Testis (tissue), 3 donors: ENCODE measurements around the gene CHERP. TPM values are rescaled to one million over a fixed set of nuclear protein-coding genes. Genes with fewer than 3 reads are reported as not detected.

ENCODE experiments used
- DNase-seq: peaks from one replicate; pipeline ENCODE4 v3.0.0-alpha.2; 2019
- H3K27ac ChIP-seq, 2 donors: fragments of 200-600 bp; sonication (generic); one replicate each; pipeline ENCODE4 v1.5.1; 2019
- H3K27me3 ChIP-seq: fragments of 200-600 bp; sonication (generic); one replicate; pipeline ENCODE4 v1.5.1; 2019
- H3K36me3 ChIP-seq: fragments of 200-600 bp; sonication (generic); one replicate; pipeline ENCODE4 v1.5.1; 2017; ENCODE audit warnings: low read depth; ENCODE audit errors: missing control alignments
- H3K4me1 ChIP-seq: fragments of 200-600 bp; sonication (generic); one replicate; pipeline ENCODE4 v1.5.1; 2019
- H3K4me3 ChIP-seq, 2 donors: fragments of 200-600 bp; sonication (generic); one replicate each; pipeline ENCODE4 v1.5.1; 2017 to 2019
- H3K9me3 ChIP-seq: fragments of 200-600 bp; sonication (generic); one replicate; pipeline ENCODE4 v1.5.1; 2017
- CTCF ChIP-seq, 3 experiments: fragments of 450-650 bp in 2 of 3; fragments of 200-600 bp in 1 of 3; sonication (generic) in 1 of 3; IDR thresholded peaks; one replicate each; pipeline ENCODE4 v1.5.1; 2016 to 2019; ENCODE audit warnings: antibody characterized with exemption in 3 of 3, mild to moderate bottlenecking in 2 of 3, moderate library complexity in 1 of 3
- POLR2A ChIP-seq: fragments of 450-650 bp; IDR thresholded peaks from one replicate; pipeline ENCODE4 v1.6.1; 2017; ENCODE audit warnings: antibody characterized with exemption, mild to moderate bottlenecking, moderate library complexity
- WGBS, 2 donors: methylation state at CpG; one replicate each; pipeline ENCODE4 v1.1.5; 2018; 5-methylcytosine and 5-hydroxymethylcytosine counted together
- intact Hi-C: fragments of 100-400 bp; cut with DNase I; formaldehyde crosslinking; loops from one replicate; pipeline ENCODE4 v1.15.1; 2023; ENCODE audit warnings: low total_unique reads
- polyA plus RNA-seq: library from polyadenylated mRNA; stranded (reverse); fragments of 350-450 nt; fragmentation: Illumina TruSeq; extraction: RNeasy Lipid Tissue Mini Kit (QIAGEN cat#74804); gene quantifications from one replicate; pipeline ENCODE4 v1.2.3, GENCODE V29; 2014; ENCODE audit warnings: low read depth, low replicate concordance; ENCODE audit not compliant: insufficient read depth
- small RNA-seq, 2 donors: library from RNA; depleted of rRNA; stranded (forward); fragments of <200 nt; gene quantifications; one replicate each; pipeline ENCODE3, GENCODE V24; 2016
- total RNA-seq, 2 donors: library from RNA; depleted of rRNA; stranded (reverse); fragments of >200 nt; gene quantifications; one replicate each; pipeline ENCODE4 v1.2.3, GENCODE V29; 2016

The CHERP gene
- total and polyA plus RNA-seq, 3 donors from 2014 or later = 46.5 to 51.3 (median 49.3) TPM

GRCh38 chr19:16470911-16471811 is 71.1 kb downstream of the CHERP start:
- intact Hi-C loops = no loop called here
- Histone ChIP-seq H3K27ac (peak overlapping the region in 1 of 2 donors; percentile 87), H3K4me3 (peak overlapping the region; percentile 81 to 97), H3K4me1 (peaks cover 25% of the 10 kb centered on the region), H3K27me3 (no peaks in the 10 kb centered on the region), H3K9me3 (no peaks in the 10 kb centered on the region), H3K36me3 (no peaks in the 10 kb centered on the region)
- no peak for TF ChIP-seq POLR2A
- no peak for TF ChIP-seq CTCF (IDR thresholded peaks at IDR 0.05)
- no peak for DNase-seq
- 1 to 2% methylated on average over 14 to 34 of the region's 67 CpGs for WGBS, 2 donors

GRCh38 chr19:16470541-16470910 is 71.7 kb downstream of the CHERP start:
- no peak for DNase-seq
- Histone ChIP-seq H3K4me1 (peaks cover 25% of the 10 kb centered on the region), H3K4me3 (peak overlapping the region in 1 of 2 donors; percentile 81), H3K27ac (no peak overlapping the region), H3K27me3 (no peaks in the 10 kb centered on the region), H3K36me3 (no peaks in the 10 kb centered on the region), H3K9me3 (no peaks in the 10 kb centered on the region)
- TF ChIP-seq POLR2A (no peak), CTCF (IDR thresholded peaks at IDR 0.05) (no peak)
- 16 to 22% methylated on average over 7 of the region's 7 CpGs for WGBS, 2 donors
- intact Hi-C loops = no loop called here

Small RNA genes within 50 kb of the gene (small RNA-seq; reads per million reads assigned to genes)
- gene RN7SL146P = 0 reads per million in 2 donors

Other genes with a start within 250 kb of the CHERP start
- gene KLF2, start 217.6 kb downstream of the CHERP start, total RNA-seq = 10 to 100 TPM; 42.4 to 74.9 TPM
- gene KLF2, start 217.6 kb downstream of the CHERP start, polyA plus RNA-seq = 40.2 TPM
- gene EPS15L1, start 70.5 kb downstream of the CHERP start, total RNA-seq = 10 to 100 TPM; 51.8 to 55.8 TPM
- 36.5 TPM for gene EPS15L1, start 70.5 kb downstream of the CHERP start, polyA plus RNA-seq
- 10 to 100 TPM; 40.6 to 75.7 TPM for gene CALR3, start 46.3 kb downstream of the CHERP start, total RNA-seq
- gene CALR3, start 46.3 kb downstream of the CHERP start, polyA plus RNA-seq = 102 TPM
- 10 to 100 TPM; 13.6 to 35.4 TPM for gene C19orf44, start 46.0 kb downstream of the CHERP start, total RNA-seq
- gene C19orf44, start 46.0 kb downstream of the CHERP start, polyA plus RNA-seq = 40.9 TPM
- gene SLC35E1, start 30.0 kb upstream of the CHERP start, total RNA-seq = 10 to 100 TPM; 54.0 to 56.3 TPM
- 20.3 TPM for gene SLC35E1, start 30.0 kb upstream of the CHERP start, polyA plus RNA-seq
- gene MED26, start 85.8 kb upstream of the CHERP start, total RNA-seq = 10 to 100 TPM; 66.1 to 66.5 TPM
- gene MED26, start 85.8 kb upstream of the CHERP start, polyA plus RNA-seq = 80.8 TPM
- gene SMIM7, start 117.7 kb upstream of the CHERP start, total RNA-seq = 100 to 1,000 TPM; 115 to 119 TPM
- gene SMIM7, start 117.7 kb upstream of the CHERP start, polyA plus RNA-seq = 105 TPM
- gene TMEM38A, start 118.7 kb upstream of the CHERP start, total RNA-seq = 10 to 100 TPM; 17.7 to 18.8 TPM
- 12.5 TPM for gene TMEM38A, start 118.7 kb upstream of the CHERP start, polyA plus RNA-seq
- 1 to 10 TPM; 1.9 to 2.4 TPM for gene NWD1, start 177.4 kb upstream of the CHERP start, total RNA-seq
- gene NWD1, start 177.4 kb upstream of the CHERP start, polyA plus RNA-seq = 6.0 TPM